ENCODE measurements around the gene HOXD4. TPM values are rescaled to one million over a fixed set of nuclear protein-coding genes. Genes with fewer than 3 reads are reported as not detected.
A peak's percentile ranks its signal among the peaks of the same experiment; 100 is the strongest.

HOXD4 gene
- total RNA-seq, 4 donors from 2014 or later: 0.69 to 3.6 (median 1.3) TPM; not detected in 1

GRCh38 chr2:176156301-176156806 is 5.0 kb downstream of the HOXD4 start:
- TF ChIP-seq POLR2AphosphoS5 (IDR thresholded peaks at IDR 0.05) (no peak), POLR2A (IDR thresholded peaks at IDR 0.05) (no peak), EP300 (IDR thresholded peaks at IDR 0.05) (no peak), CTCF (IDR thresholded peaks at IDR 0.05) (no peak)
- no peak overlapping the region for H3K27ac ChIP-seq
- no peaks in the 10 kb centered on the region for H3K36me3 ChIP-seq
- H3K4me1 ChIP-seq: peaks cover 0 to 61% (median 17%) of the 10 kb centered on the region in 3 donors
- H3K4me3 ChIP-seq: no peak overlapping the region
- 16 to 28% methylated on average over 3 to 6 of the region's 8 CpGs for WGBS, 2 donors (ENCODE audit: low coverage in 1 of 2)
- H3K9me3 ChIP-seq: no peaks in the 10 kb centered on the region
- no peak for ATAC-seq
- H3K27me3 ChIP-seq: peaks cover 100% of the 10 kb centered on the region

- H3K4me3 ChIP-seq: peak within 1 kb of the TSS in 1 of 2 donors; percentile 32
- TF ChIP-seq POLR2AphosphoS5 (IDR thresholded peaks at IDR 0.05) (no peak), POLR2A (IDR thresholded peaks at IDR 0.05) (no peak), CTCF (IDR thresholded peaks at IDR 0.05) (no peak), EP300 (IDR thresholded peaks at IDR 0.05) (no peak)
- 0 to 6% methylated on average over 3 to 15 of the region's 48 CpGs for WGBS, 2 donors (ENCODE audit: low coverage in 1 of 2)
- H3K9me3 ChIP-seq: no peaks in the 10 kb centered on the region
- ATAC-seq: no peak
- H3K27me3 ChIP-seq: peaks cover 100% of the 10 kb centered on the region
- H3K27ac ChIP-seq: no peak within 1 kb of the TSS
- peaks cover 0 to 60% (median 17%) of the 10 kb centered on the region in 3 donors for H3K4me1 ChIP-seq
- no peaks in the 10 kb centered on the region for H3K36me3 ChIP-seq
Measured at GRCh38 chr2:176156807-176157498, 5.6 kb downstream of the HOXD4 start, which contains the start of gene HOXD3. TSS of gene HOXD3 (plus strand) at chr2:176157307. CDS start at chr2:176169115, 11,808 bp downstream.

- H3K36me3 ChIP-seq: no peaks in the 10 kb centered on the region
- H3K4me3 ChIP-seq: peak overlapping the region in 1 of 2 donors; percentile 32
- H3K9me3 ChIP-seq: no peaks in the 10 kb centered on the region
- TF ChIP-seq POLR2AphosphoS5 (IDR thresholded peaks at IDR 0.05) (no peak), POLR2A (IDR thresholded peaks at IDR 0.05) (no peak), CTCF (IDR thresholded peaks at IDR 0.05) (no peak), EP300 (IDR thresholded peaks at IDR 0.05) (no peak)
- no peak overlapping the region for H3K27ac ChIP-seq
- WGBS, 2 donors (ENCODE audit: low coverage in 1 of 2): 10 to 16% methylated on average over 31 to 41 of the region's 43 CpGs
- peaks cover 0 to 60% (median 17%) of the 10 kb centered on the region in 3 donors for H3K4me1 ChIP-seq
- ATAC-seq: no peak
- H3K27me3 ChIP-seq: peaks cover 100% of the 10 kb centered on the region
Measured at GRCh38 chr2:176157499-176158185, 6.3 kb downstream of the HOXD4 start.

GRCh38 chr2:176158186-176158591 is 6.8 kb downstream of the HOXD4 start:
- Histone ChIP-seq H3K27me3 (peaks cover 100% of the 10 kb centered on the region), H3K4me3 (no peak overlapping the region), H3K36me3 (no peaks in the 10 kb centered on the region)

More at GRCh38 chr2:176158186-176158591, 6.8 kb downstream of the HOXD4 start:
- ATAC-seq: no peak
- TF ChIP-seq POLR2A (IDR thresholded peaks at IDR 0.05) (no peak), POLR2AphosphoS5 (IDR thresholded peaks at IDR 0.05) (no peak), EP300 (IDR thresholded peaks at IDR 0.05) (no peak), CTCF (IDR thresholded peaks at IDR 0.05) (no peak)
- H3K4me1 ChIP-seq: peaks cover 0 to 59% (median 17%) of the 10 kb centered on the region in 3 donors
- no peak overlapping the region for H3K27ac ChIP-seq
- 9 to 33% methylated on average over 6 to 15 of the region's 22 CpGs for WGBS, 2 donors (ENCODE audit: low coverage in 1 of 2)
- H3K9me3 ChIP-seq: no peaks in the 10 kb centered on the region

Measured in gastroesophageal sphincter (tissue), 4 donors.